AG08395 (cell line): ENCODE data around the gene VWA1.
"Not testable (repeated sequence)": the region's sequence is repeated elsewhere in the genome, so short reads cannot be mapped to it uniquely, and the experiment has no call there.

Experiments used
- DNase-seq: peaks from one replicate; pipeline ENCODE4 v3.0.0; 2012; ENCODE audit warnings: mixed read lengths, low spot score

Gene VWA1

DNA sequence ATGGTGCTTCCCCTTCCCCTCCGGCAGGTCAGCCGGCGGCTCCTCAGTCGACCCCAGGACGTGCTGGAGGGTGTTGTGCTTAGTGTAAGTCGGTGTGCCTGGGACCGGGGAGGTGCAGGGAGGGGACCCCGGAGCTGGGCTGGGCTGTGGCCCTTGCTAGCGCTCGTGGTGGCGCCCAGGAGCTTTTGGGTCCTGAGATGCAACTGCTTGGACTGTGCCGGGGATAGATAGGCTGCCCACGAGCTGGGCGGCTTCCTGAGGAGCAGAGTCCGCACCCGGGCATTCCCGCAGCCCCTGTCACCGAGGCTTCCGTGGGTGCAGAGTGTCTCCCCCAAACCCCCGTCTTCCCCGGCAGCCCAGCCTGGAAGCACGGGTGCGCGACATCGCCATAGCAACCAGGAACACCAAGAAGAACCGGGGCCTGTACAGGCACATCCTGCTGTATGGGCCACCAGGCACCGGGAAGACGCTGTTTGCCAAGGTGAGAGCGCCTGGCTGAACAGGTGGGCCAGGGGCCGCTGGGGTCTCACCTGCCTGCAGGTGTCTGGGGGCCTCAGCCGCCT lies 50.3 kb downstream of the VWA1 start:
- not testable (repeated sequence) for DNase-seq

DNA sequence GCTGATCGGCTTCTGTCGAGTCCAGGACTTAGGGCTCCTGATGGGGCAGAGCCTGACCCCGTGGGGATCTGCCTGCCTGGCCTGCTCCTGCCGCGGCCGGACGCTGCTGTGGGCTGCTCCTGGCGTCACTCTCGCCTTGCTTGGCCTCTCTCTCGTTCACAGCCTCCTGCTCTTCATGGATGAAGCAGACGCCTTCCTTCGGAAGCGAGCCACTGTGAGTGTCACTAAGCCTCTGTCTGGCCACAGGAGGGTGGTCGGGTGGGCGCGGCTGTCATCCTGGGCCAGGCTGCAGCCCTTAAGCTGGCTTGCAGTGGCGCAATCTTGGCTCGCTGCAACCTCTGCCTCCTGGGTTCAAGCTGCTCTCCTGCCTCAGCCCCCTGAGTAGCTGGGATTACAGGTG lies 52.2 kb downstream of the VWA1 start:
- DNase-seq: no peak

DNA sequence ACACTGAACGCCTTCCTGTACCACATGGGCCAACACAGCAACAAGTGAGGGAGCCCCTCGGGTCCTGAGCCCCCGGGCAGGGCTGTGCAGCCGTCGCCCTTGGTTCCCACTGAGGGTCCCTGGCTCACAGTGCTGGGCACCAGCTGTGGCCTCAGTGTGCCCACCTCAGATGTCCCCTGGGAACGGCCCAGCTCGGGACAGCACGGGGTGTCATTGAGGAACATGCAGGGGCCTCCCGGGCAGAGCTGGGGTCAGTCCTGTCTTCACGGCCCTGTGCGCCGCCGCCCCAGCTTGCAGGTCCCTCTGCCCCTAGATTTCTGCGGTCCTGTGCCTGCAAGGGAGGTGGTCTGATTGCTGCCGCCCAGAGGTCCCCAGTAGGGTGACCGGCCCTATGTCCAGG lies 53.7 kb downstream of the VWA1 start:
- no peak for DNase-seq

DNA sequence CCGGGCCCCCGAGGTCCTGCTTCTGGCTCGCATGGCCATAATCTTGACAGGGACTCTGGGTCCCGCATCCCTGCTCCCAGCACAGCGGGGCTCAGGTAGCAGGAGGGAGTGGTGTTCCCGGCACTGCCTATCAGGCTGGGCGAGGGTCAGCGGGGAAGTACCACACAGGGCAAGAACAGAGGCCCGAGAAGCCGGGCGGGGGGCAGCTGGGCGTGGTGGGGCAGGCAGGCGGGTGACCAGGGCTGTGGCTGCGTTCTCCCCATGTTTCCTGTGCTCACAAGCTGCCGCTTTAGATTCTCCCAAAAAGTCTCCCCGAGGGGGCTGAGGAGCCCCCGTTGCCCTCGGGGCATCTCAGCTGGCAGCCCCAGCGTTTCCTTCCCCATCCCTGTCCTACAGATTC lies 54.4 kb downstream of the VWA1 start:
- DNase-seq: no peak

DNA sequence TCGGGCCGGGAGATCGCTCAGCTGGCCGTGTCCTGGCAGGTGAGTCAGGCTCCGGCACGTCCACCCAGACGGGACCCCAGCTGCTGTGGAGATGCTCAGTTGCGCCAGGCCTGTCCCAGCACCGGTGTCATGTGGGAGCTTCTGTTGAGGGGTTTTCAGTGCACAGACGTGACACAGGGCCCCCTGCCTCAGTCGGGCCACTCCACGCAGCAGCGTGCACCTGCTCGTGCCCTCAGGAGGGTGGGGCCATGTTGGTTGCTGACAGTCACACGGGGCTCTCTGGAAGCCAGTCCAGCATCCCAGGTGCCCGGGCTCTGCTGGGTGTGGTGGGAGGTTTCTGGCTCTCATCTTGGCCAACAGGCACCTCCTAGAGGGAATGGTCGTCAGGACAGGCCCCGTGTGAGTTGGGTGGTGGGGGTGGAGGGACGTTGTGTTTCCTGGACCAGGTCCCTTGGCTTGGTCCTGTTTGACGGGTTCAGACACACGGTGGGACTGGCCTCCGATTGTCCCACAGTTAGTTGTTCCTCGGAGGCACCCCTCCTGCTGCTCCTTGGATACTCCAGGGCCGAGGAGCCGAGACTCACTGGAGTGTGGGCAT lies 55.2 kb downstream of the VWA1 start:
- DNase-seq: no peak

DNA sequence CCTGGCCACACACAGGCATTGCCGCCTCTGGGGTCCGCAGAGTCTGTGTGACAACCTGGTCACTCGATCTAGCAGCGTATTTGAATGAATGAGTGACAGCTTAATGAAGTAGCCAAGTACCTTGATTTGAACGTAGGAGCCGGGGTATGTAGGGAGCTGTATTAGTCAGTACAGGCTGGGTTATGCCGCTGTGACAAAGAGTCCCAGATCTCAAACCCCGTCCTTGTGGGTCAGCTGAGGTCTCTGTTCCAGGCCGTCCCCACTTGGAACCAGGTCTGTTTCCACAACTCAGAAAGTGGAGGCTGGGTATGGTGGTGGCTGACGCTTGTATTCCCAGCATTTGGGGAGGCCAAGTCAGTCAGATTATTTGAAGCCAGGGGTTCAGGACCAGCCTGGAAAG lies 56.1 kb downstream of the VWA1 start:
- no peak for DNase-seq
